Stimulated activated naive CD8-positive, alpha-beta T cell treated with anti-CD3 and anti-CD28 coated beads, Interleukin-15, Interleukin-2, amounts not matched to agents 100 ng/mL and 50 ng/mL, for 24 hours (primary cell): ENCODE results near the gene PDE6A.

Experiments
- H3K27ac Mint-ChIP-seq: one replicate; pipeline ENCODE4 v1.8.0; 2021; ENCODE audit warnings: mild to moderate bottlenecking, mixed read lengths
- H3K27me3 Mint-ChIP-seq: one replicate; pipeline ENCODE4 v1.8.0; 2021; ENCODE audit warnings: mixed read lengths
- H3K36me3 Mint-ChIP-seq: one replicate; pipeline ENCODE4 v1.8.0; 2021; ENCODE audit warnings: low read depth, mixed read lengths
- H3K4me1 Mint-ChIP-seq: one replicate; pipeline ENCODE4 v1.8.0; 2021; ENCODE audit warnings: low read depth, mixed read lengths
- H3K4me3 Mint-ChIP-seq: one replicate; pipeline ENCODE4 v1.8.0; 2021; ENCODE audit warnings: mild to moderate bottlenecking, mixed read lengths
- H3K9me3 Mint-ChIP-seq: one replicate; pipeline ENCODE4 v1.8.0; 2021; ENCODE audit warnings: mixed read lengths

Gene PDE6A

DNA sequence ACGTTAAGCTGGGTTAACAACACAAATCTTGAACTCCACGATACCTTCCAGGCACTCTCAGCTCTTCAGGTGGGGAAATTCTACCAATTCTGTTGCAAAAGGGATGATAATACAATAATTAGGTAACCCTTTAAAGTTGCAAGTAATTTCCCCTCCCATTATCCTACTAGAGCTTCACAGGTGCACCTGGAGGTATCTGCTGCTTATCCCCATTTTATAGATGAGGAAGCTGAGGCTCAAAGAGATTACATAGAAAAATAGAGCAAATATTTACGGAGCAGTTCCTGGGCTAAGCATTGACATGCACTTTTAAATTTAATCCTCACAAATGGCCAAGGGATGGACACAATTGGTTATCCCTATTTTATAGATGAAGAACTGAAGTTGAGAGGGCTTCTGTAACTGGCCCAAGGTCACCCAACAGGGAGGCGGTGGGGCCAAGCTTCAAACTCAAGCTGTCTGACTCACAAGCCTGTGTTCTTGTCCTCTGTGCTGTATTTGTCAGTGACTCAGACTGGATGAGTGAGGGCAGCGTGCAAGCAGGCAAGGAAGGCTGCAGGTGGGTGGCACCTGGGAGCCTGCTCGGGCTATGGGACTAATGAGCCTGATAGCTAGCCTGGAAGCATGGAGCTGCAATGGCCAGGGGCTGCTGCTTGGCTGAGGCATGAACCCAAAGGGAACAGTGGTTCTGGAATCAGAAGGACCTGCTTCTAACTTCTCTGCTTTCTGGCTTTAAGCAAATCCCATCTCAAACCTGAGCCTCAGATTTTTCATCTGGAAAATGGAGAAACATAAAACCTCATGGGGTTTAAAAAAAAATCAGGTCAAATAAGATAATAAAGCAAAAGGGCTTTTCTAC is 105.5 kb downstream of the PDE6A start:
- Mint-ChIP-seq H3K36me3 (peaks cover 31% of the 10 kb centered on the region), H3K4me1 (no peaks in the 10 kb centered on the region), H3K27ac (no peak overlapping the region), H3K4me3 (no peak overlapping the region), H3K9me3 (no peaks in the 10 kb centered on the region), H3K27me3 (no peaks in the 10 kb centered on the region)

DNA sequence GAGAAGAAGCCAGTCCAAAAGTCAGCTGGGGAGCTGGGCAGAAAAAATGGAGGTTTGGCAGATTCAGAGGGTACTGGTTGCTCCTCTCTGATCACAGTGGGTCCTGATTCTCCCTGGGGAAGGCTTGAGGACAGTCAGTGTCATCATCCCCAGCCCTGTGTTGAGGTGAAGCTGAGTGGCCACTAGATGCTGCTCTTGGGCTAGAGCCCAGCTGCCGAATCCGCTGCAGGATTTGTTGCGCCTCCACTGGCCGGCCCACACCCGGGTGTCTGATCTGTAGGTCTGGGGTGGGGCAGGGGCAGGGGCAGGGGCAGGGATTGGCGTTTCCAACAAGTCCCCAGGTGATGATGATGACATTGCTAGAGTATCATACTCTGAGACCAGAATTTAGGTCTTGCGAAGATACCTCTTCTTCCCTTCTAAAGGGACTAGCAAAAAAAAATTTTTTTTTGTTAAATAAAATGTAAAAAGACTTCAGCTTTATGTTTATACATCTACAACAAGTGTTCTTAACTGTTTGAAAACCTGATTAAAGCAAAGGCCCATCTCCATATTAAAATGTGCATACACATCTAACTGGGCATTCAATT is 106.8 kb downstream of the PDE6A start:
- Mint-ChIP-seq H3K4me3 (no peak overlapping the region), H3K36me3 (peaks cover 29% of the 10 kb centered on the region), H3K4me1 (no peaks in the 10 kb centered on the region), H3K9me3 (no peaks in the 10 kb centered on the region), H3K27me3 (no peaks in the 10 kb centered on the region), H3K27ac (no peak overlapping the region)

- Mint-ChIP-seq H3K4me1 (peaks cover 2% of the 10 kb centered on the region), H3K9me3 (no peaks in the 10 kb centered on the region), H3K27me3 (no peaks in the 10 kb centered on the region), H3K27ac (no peak overlapping the region), H3K4me3 (no peak overlapping the region), H3K36me3 (peaks cover 26% of the 10 kb centered on the region)
Measured at GRCh38 chr5:149836451-149837139, 108.0 kb downstream of the PDE6A start.

DNA sequence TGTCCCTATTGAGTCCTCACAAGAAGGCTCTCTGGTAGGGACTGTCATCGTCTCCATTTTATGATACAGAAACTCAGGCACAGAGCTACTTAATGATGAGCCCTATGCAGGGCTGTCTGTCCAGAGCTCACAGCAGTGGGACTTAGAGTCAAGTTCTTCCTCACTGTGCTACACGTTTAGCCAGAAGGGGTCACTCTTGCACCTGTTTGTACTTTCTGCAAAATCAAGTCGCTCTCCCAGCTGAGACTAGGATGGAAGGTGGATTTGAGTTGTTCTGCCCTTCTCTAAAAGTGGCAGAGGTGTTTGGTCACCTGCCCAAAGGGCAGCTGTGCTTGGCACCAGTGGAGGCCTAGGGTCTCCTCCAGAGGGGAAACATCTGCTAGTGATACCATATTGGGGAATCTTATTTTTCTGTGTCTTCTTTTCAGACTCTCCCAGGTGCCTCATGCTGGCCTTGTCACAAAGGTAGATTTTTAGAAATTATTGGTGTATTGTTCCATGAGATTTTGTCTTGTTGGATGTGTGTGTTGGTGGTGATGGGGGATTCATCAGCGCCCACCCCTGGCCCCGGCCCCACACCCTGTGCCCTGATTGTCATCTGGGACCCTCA is 110.2 kb downstream of the PDE6A start:
- Mint-ChIP-seq H3K4me3 (no peak overlapping the region), H3K27me3 (no peaks in the 10 kb centered on the region), H3K4me1 (peaks cover 7% of the 10 kb centered on the region), H3K9me3 (no peaks in the 10 kb centered on the region), H3K27ac (peak overlapping the region; percentile 75), H3K36me3 (peaks cover 22% of the 10 kb centered on the region)

DNA sequence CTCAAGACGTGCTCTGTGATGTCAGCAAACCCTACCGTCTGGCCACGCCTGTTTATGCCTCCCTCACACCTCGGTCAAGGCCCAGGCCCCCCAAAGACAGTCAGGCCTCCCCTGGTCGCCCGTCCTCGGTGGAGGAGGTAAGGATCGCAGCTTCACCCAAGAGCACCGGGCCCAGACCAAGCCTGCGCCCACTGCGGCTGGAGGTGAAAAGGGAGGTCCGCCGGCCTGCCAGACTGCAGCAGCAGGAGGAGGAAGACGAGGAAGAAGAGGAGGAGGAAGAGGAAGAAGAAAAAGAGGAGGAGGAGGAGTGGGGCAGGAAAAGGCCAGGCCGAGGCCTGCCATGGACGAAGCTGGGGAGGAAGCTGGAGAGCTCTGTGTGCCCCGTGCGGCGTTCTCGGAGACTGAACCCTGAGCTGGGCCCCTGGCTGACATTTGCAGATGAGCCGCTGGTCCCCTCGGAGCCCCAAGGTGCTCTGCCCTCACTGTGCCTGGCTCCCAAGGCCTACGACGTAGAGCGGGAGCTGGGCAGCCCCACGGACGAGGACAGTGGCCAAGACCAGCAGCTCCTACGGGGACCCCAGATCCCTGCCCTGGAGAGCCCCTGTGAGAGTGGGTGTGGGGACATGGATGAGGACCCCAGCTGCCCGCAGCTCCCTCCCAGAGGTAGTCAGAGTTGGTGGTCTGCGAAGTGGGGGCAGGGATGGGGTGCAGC is 111.3 kb downstream of the PDE6A start:
- Mint-ChIP-seq H3K4me3 (no peak overlapping the region), H3K4me1 (peaks cover 7% of the 10 kb centered on the region), H3K36me3 (peaks cover 29% of the 10 kb centered on the region), H3K9me3 (no peaks in the 10 kb centered on the region), H3K27ac (no peak overlapping the region), H3K27me3 (no peaks in the 10 kb centered on the region)

- Mint-ChIP-seq H3K36me3 (peaks cover 29% of the 10 kb centered on the region), H3K27ac (no peak overlapping the region), H3K27me3 (no peaks in the 10 kb centered on the region), H3K9me3 (no peaks in the 10 kb centered on the region), H3K4me3 (no peak overlapping the region), H3K4me1 (peaks cover 7% of the 10 kb centered on the region)
Measured at GRCh38 chr5:149832636-149833035, 112.0 kb downstream of the PDE6A start.

GRCh38 chr5:149831492-149831891 is 113.1 kb downstream of the PDE6A start:
- no peak overlapping the region for H3K27ac Mint-ChIP-seq

GRCh38 chr5:149830579-149830978 is 114.0 kb downstream of the PDE6A start:
- H3K36me3 Mint-ChIP-seq, result peaks cover 30% of the 10 kb centered on the region
- H3K4me3 Mint-ChIP-seq, result no peak overlapping the region
- H3K9me3 Mint-ChIP-seq, result no peaks in the 10 kb centered on the region
- no peak overlapping the region for H3K27ac Mint-ChIP-seq
- no peaks in the 10 kb centered on the region for H3K27me3 Mint-ChIP-seq
- H3K4me1 Mint-ChIP-seq, result peaks cover 7% of the 10 kb centered on the region

More at GRCh38 chr5:149831492-149831891, 113.1 kb downstream of the PDE6A start:
- no peaks in the 10 kb centered on the region for H3K27me3 Mint-ChIP-seq
- peaks cover 35% of the 10 kb centered on the region for H3K36me3 Mint-ChIP-seq
- peaks cover 7% of the 10 kb centered on the region for H3K4me1 Mint-ChIP-seq
- no peak overlapping the region for H3K4me3 Mint-ChIP-seq
- no peaks in the 10 kb centered on the region for H3K9me3 Mint-ChIP-seq

- Mint-ChIP-seq H3K36me3 (peaks cover 24% of the 10 kb centered on the region), H3K4me1 (peaks cover 7% of the 10 kb centered on the region), H3K27me3 (no peaks in the 10 kb centered on the region), H3K27ac (no peak overlapping the region), H3K9me3 (no peaks in the 10 kb centered on the region), H3K4me3 (no peak overlapping the region)
Measured at GRCh38 chr5:149829954-149830353, 114.6 kb downstream of the PDE6A start.

DNA sequence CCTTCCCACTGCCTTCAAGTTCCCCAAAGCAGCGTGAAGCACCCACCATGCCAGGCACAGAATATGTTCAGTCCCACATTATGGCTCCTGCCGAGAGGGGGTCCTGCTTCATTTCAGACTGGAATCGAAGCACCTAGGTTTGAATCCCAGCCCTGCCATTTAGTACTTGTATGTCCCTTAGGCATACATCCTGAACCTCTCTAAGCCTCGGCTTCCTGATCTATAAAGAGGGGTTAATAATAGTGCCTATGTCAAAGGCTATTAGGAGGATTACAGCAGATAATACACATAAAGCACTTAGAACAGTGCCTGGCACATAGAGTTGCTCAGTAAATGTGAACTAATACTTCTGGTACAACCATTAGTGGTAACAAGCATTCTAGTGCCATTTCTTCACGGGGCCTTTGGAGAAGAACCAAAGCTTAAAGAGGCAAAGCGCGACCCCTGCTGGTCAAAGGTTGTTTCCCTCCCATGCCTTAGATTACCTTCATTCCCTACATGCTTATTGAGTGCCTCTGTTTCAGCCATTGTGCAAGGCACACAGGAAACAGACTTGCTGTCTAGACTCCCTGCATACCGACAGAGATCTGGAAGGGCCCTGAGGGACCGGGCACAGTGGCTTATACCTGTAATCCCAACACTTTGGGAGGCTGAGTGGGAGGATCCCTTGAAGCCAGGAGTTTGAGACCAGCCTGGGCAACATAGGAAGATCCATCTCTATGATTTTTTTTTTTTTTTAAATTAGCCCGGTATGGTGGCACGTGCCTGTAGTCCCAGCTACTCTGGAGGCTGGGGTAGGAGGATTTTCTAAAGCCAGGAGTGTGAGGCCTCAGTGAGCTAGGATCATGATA is 116.2 kb downstream of the PDE6A start:
- Mint-ChIP-seq H3K36me3 (peaks cover 15% of the 10 kb centered on the region), H3K27ac (no peak overlapping the region), H3K27me3 (no peaks in the 10 kb centered on the region), H3K4me3 (no peak overlapping the region), H3K9me3 (no peaks in the 10 kb centered on the region), H3K4me1 (peaks cover 7% of the 10 kb centered on the region)

DNA sequence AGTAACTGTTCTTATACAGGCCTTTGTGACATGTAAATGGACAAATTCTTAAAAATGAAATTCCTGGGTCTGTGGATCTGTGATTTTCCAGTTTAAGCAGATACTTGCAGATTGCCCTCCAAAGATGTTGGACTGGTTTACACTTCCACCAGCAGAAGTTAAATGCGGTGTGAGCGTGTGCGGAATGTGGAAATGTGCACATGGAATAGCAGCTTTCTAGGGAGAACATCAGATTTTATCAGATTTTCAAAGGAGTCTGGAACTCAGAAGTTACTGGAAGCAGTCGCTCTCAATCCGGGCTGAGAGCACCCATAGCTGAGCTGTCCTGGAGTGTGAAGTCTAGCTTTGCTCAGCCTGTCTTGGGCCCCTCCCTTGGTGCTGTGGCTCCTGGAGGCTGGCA is 117.0 kb downstream of the PDE6A start:
- Mint-ChIP-seq H3K4me1 (peaks cover 7% of the 10 kb centered on the region), H3K4me3 (no peak overlapping the region), H3K27ac (no peak overlapping the region), H3K36me3 (peaks cover 15% of the 10 kb centered on the region), H3K9me3 (no peaks in the 10 kb centered on the region), H3K27me3 (no peaks in the 10 kb centered on the region)

DNA sequence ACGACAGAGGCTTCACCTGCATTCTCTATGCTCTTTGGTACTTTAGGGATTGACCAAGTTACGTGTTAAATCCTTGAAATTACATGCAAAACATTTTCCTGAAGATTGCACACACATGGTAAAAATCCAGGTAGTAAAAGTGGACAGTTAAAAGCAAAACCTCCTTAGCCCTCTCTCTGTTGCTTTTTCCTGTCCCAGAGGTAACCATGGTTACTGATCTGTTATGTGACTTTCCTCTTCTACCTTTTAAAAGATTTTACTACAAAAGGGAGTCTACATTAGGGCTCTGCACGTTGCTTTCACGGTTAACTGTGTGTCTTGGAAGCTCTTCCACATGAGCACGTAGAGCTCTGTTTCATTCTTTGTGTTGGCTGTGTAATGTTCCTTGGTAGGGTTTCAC is 117.5 kb downstream of the PDE6A start:
- H3K27ac Mint-ChIP-seq, result no peak overlapping the region
- no peaks in the 10 kb centered on the region for H3K9me3 Mint-ChIP-seq
- H3K36me3 Mint-ChIP-seq, result peaks cover 15% of the 10 kb centered on the region
- H3K4me3 Mint-ChIP-seq, result no peak overlapping the region
- H3K4me1 Mint-ChIP-seq, result peaks cover 7% of the 10 kb centered on the region
- H3K27me3 Mint-ChIP-seq, result no peaks in the 10 kb centered on the region

DNA sequence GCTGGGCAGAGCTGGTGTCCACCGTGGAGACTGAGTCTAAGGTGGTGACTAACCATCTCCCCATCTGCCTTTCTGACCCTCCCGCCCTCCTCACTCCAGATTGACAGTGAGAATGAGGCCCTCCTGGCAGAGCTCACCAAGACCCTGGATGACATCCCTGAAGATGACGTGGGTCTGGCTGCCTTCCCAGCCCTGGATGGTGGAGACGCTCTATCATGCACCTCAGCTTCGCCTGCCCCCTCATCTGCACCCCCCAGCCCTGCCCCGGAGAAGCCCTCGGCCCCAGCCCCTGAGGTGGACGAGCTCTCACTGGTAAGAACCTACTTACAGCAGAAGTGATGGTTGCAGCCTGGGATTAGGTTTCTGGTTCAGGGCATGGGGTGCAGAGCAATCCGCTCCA is 118.0 kb downstream of the PDE6A start:
- H3K4me1 Mint-ChIP-seq, result peaks cover 5% of the 10 kb centered on the region
- H3K9me3 Mint-ChIP-seq, result no peaks in the 10 kb centered on the region
- no peaks in the 10 kb centered on the region for H3K27me3 Mint-ChIP-seq
- peaks cover 15% of the 10 kb centered on the region for H3K36me3 Mint-ChIP-seq
- H3K4me3 Mint-ChIP-seq, result no peak overlapping the region
- no peak overlapping the region for H3K27ac Mint-ChIP-seq

DNA sequence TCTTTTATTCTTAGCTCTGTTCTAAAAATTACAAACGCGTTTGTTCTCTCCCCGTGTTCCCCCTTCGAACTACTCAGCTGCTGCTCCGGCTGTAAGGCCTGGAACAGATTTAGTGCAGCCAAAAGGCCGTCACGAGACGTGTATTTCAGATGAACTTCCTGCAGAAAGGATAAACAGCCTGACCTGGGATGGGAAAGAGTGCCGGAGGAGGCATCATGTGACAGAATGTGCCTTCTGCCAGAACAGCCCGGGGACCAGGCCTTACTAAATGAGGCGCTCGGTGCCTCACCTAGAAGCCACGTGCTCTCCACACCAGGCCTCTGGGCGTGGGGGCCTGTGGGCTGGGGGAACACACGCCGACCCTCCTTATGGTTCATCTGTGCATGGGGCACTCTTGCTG is 119.7 kb downstream of the PDE6A start:
- H3K27ac Mint-ChIP-seq, result no peak overlapping the region
- no peaks in the 10 kb centered on the region for H3K27me3 Mint-ChIP-seq
- H3K9me3 Mint-ChIP-seq, result no peaks in the 10 kb centered on the region
- H3K4me1 Mint-ChIP-seq, result no peaks in the 10 kb centered on the region
- H3K36me3 Mint-ChIP-seq, result peaks cover 15% of the 10 kb centered on the region
- H3K4me3 Mint-ChIP-seq, result no peak overlapping the region
